ENCODE results near the gene RNASE11.

RNASE11 gene

DNA sequence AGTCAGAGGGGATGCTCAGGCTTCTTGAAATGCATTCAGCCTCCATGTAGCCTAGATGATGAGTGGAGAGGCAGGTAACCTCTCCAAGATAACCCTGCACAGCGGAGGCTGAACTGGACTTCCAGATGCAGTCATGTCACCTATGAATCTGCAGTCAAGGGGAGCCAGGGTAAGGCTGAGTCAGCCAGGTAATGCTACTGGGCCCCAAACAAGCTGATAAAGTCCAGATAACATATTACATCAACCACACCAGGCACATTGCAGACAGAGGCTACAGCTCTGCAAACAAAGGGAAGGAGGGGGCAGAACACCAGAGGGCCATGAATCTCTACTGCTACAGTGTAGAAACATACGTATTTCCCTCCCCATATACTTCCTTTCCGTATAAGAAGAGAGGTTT is 40.9 kb downstream of the RNASE11 start:
- no peak overlapping the region for H3K4me3 ChIP-seq (replicated peaks; ENCODE audit: insufficient read depth, low read length)
- H3K27me3 ChIP-seq (ENCODE audit: insufficient read depth, poor library complexity, severe bottlenecking): no peaks in the 10 kb centered on the region
- TF ChIP-seq, protein P1, sequence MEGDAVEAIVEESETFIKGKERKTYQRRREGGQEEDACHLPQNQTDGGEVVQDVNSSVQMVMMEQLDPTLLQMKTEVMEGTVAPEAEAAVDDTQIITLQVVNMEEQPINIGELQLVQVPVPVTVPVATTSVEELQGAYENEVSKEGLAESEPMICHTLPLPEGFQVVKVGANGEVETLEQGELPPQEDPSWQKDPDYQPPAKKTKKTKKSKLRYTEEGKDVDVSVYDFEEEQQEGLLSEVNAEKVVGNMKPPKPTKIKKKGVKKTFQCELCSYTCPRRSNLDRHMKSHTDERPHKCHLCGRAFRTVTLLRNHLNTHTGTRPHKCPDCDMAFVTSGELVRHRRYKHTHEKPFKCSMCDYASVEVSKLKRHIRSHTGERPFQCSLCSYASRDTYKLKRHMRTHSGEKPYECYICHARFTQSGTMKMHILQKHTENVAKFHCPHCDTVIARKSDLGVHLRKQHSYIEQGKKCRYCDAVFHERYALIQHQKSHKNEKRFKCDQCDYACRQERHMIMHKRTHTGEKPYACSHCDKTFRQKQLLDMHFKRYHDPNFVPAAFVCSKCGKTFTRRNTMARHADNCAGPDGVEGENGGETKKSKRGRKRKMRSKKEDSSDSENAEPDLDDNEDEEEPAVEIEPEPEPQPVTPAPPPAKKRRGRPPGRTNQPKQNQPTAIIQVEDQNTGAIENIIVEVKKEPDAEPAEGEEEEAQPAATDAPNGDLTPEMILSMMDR (IDR thresholded peaks at IDR 0.05; ENCODE audit: insufficient read depth, low read length): no peak
- no peak for TF ChIP-seq SPI1 (IDR thresholded peaks at IDR 0.05; ENCODE audit: borderline replicate concordance, low read depth)
- no peak for DNase-seq (ENCODE audit: low read depth in 1 of 2, low spot score in 1 of 2)
- no peak overlapping the region for H3K27ac ChIP-seq (replicated peaks)

DNA sequence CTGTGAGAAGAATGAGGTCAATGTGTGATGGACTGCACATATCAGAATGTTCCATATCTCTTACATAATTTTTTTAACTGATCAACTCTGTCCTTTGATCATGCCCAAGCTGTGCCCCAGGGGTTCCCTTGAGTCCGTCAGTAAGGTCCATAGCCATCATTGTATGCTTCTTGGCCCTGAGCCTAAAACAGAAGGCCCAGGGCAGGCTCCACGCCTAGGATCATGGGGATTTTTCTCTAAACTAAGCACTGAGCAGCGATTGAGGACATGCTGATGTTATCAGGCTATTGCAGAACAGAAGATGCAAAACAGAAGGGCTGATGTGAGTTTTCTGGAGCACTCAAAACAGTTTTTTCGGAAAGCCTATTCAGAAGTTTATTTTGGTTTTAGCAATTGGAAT is 47.9 kb downstream of the RNASE11 start:
- DNase-seq (ENCODE audit: low read depth in 1 of 2, low spot score in 1 of 2): no peak
- no peaks in the 10 kb centered on the region for H3K27me3 ChIP-seq (ENCODE audit: insufficient read depth, poor library complexity, severe bottlenecking)
- no peak overlapping the region for H3K27ac ChIP-seq (replicated peaks)
- H3K4me3 ChIP-seq (replicated peaks; ENCODE audit: insufficient read depth, low read length): no peak overlapping the region
- TF ChIP-seq, protein P1 (IDR thresholded peaks at IDR 0.05; ENCODE audit: insufficient read depth, low read length): no peak
- TF ChIP-seq POLR2AphosphoS5 (IDR thresholded peaks at IDR 0.05; ENCODE audit: low read depth) (no peak), GABPA (IDR thresholded peaks at IDR 0.05; ENCODE audit: low read depth) (no peak), SPI1 (IDR thresholded peaks at IDR 0.05; ENCODE audit: borderline replicate concordance, low read depth) (no peak)
- TF ChIP-seq, protein P2, sequence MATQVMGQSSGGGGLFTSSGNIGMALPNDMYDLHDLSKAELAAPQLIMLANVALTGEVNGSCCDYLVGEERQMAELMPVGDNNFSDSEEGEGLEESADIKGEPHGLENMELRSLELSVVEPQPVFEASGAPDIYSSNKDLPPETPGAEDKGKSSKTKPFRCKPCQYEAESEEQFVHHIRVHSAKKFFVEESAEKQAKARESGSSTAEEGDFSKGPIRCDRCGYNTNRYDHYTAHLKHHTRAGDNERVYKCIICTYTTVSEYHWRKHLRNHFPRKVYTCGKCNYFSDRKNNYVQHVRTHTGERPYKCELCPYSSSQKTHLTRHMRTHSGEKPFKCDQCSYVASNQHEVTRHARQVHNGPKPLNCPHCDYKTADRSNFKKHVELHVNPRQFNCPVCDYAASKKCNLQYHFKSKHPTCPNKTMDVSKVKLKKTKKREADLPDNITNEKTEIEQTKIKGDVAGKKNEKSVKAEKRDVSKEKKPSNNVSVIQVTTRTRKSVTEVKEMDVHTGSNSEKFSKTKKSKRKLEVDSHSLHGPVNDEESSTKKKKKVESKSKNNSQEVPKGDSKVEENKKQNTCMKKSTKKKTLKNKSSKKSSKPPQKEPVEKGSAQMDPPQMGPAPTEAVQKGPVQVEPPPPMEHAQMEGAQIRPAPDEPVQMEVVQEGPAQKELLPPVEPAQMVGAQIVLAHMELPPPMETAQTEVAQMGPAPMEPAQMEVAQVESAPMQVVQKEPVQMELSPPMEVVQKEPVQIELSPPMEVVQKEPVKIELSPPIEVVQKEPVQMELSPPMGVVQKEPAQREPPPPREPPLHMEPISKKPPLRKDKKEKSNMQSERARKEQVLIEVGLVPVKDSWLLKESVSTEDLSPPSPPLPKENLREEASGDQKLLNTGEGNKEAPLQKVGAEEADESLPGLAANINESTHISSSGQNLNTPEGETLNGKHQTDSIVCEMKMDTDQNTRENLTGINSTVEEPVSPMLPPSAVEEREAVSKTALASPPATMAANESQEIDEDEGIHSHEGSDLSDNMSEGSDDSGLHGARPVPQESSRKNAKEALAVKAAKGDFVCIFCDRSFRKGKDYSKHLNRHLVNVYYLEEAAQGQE (IDR thresholded peaks at IDR 0.05; ENCODE audit: insufficient replicate concordance, low read depth): no peak

All from HL-60 (cell line).